Ectodermal cell (in vitro differentiated cells): ENCODE data around the gene ANKH.
"Not testable (repeated sequence)": the region's sequence is repeated elsewhere in the genome, so short reads cannot be mapped to it uniquely, and the experiment has no call there.

Source experiments
- H3K27ac ChIP-seq: 2 replicates; pipeline ENCODE4 v1.7.0; 2013; ENCODE audit warnings: mild to moderate bottlenecking, low read depth, low read length; ENCODE audit not compliant: insufficient read depth, poor library complexity, severe bottlenecking
- H3K27me3 ChIP-seq: 2 replicates; pipeline ENCODE4 v1.7.0; 2013; ENCODE audit warnings: mild to moderate bottlenecking, low read length; ENCODE audit not compliant: insufficient read depth, control insufficient read depth, poor library complexity, severe bottlenecking
- H3K36me3 ChIP-seq: one replicate; pipeline ENCODE4 v1.7.0; 2013; ENCODE audit warnings: low read length; ENCODE audit not compliant: control insufficient read depth, insufficient read depth
- H3K4me1 ChIP-seq: one replicate; pipeline ENCODE4 v1.7.0; 2013; ENCODE audit warnings: low read length; ENCODE audit not compliant: control insufficient read depth, insufficient read depth
- H3K4me3 ChIP-seq: 2 replicates; pipeline ENCODE4 v1.7.0; 2013; ENCODE audit warnings: low read depth, low read length, control low read depth; ENCODE audit not compliant: insufficient read depth
- H3K9me3 ChIP-seq: 2 replicates; pipeline ENCODE4 v1.7.0; 2013; ENCODE audit warnings: mild to moderate bottlenecking, low read length, moderate library complexity; ENCODE audit not compliant: control insufficient read depth
- WGBS, 2 experiments: methylation state at CpG; one replicate each; pipeline ENCODE4 v1.1.7; 2013; ENCODE audit warnings: missing lambda C conversion rate in 2 of 2; 5-methylcytosine and 5-hydroxymethylcytosine counted together

Gene ANKH

GRCh38 chr5:14801792-14802191 is 69.8 kb downstream of the ANKH start:
- Histone ChIP-seq H3K4me1 (no peaks in the 10 kb centered on the region), H3K27ac (no peak overlapping the region), H3K27me3 (no peaks in the 10 kb centered on the region), H3K36me3 (no peaks in the 10 kb centered on the region), H3K9me3 (no peaks in the 10 kb centered on the region), H3K4me3 (no peak overlapping the region)
- 93 to 96% methylated on average over 3 of the region's 3 CpGs for WGBS, 2 experiments

- not testable (repeated sequence) for H3K4me1 ChIP-seq, H3K9me3 ChIP-seq, H3K27ac ChIP-seq, H3K4me3 ChIP-seq, H3K27me3 ChIP-seq, H3K36me3 ChIP-seq
- WGBS, 2 experiments = 92 to 97% methylated on average over 4 of the region's 4 CpGs
Measured at GRCh38 chr5:14797385-14797784, 74.2 kb downstream of the ANKH start.

GRCh38 chr5:14794583-14795230 is 76.9 kb downstream of the ANKH start:
- Histone ChIP-seq H3K9me3 (no peaks in the 10 kb centered on the region), H3K4me3 (no peak overlapping the region), H3K36me3 (no peaks in the 10 kb centered on the region), H3K27me3 (no peaks in the 10 kb centered on the region), H3K4me1 (no peaks in the 10 kb centered on the region), H3K27ac (no peak overlapping the region)
- 83 to 85% methylated on average over 4 of the region's 4 CpGs for WGBS, 2 experiments

- WGBS, 2 experiments = 95 to 97% methylated on average over 5 of the region's 5 CpGs
- no peaks in the 10 kb centered on the region for H3K27me3 ChIP-seq
- H3K9me3 ChIP-seq = no peaks in the 10 kb centered on the region
- no peak overlapping the region for H3K4me3 ChIP-seq
- no peak overlapping the region for H3K27ac ChIP-seq
- H3K36me3 ChIP-seq = no peaks in the 10 kb centered on the region
- no peaks in the 10 kb centered on the region for H3K4me1 ChIP-seq
Measured at GRCh38 chr5:14793851-14794250, 77.7 kb downstream of the ANKH start.

- Histone ChIP-seq H3K27ac (no peak overlapping the region), H3K4me1 (no peaks in the 10 kb centered on the region), H3K36me3 (no peaks in the 10 kb centered on the region), H3K4me3 (no peak overlapping the region), H3K9me3 (no peaks in the 10 kb centered on the region), H3K27me3 (no peaks in the 10 kb centered on the region)
- 95% methylated on average over 5 of the region's 5 CpGs for WGBS, 2 experiments
Measured at GRCh38 chr5:14790911-14791310, 80.7 kb downstream of the ANKH start.

- no peaks in the 10 kb centered on the region for H3K36me3 ChIP-seq
- no peak overlapping the region for H3K4me3 ChIP-seq
- no peaks in the 10 kb centered on the region for H3K9me3 ChIP-seq
- H3K27me3 ChIP-seq = no peaks in the 10 kb centered on the region
- no peaks in the 10 kb centered on the region for H3K4me1 ChIP-seq
- H3K27ac ChIP-seq = no peak overlapping the region
- WGBS, 2 experiments = 85 to 88% methylated on average over 2 of the region's 2 CpGs
Measured at GRCh38 chr5:14790220-14790619, 81.4 kb downstream of the ANKH start.

- 94% methylated on average over 6 of the region's 6 CpGs for WGBS, 2 experiments
- Histone ChIP-seq H3K36me3 (no peaks in the 10 kb centered on the region), H3K27me3 (no peaks in the 10 kb centered on the region), H3K27ac (no peak overlapping the region), H3K9me3 (peaks cover 6% of the 10 kb centered on the region), H3K4me3 (no peak overlapping the region), H3K4me1 (no peaks in the 10 kb centered on the region)
Measured at GRCh38 chr5:14787801-14788579, 83.6 kb downstream of the ANKH start.

GRCh38 chr5:14783691-14784090 is 87.9 kb downstream of the ANKH start:
- 98% methylated on average over 4 of the region's 4 CpGs for WGBS, 2 experiments
- Histone ChIP-seq H3K4me3 (no peak overlapping the region), H3K9me3 (peaks cover 6% of the 10 kb centered on the region), H3K36me3 (no peaks in the 10 kb centered on the region), H3K4me1 (no peaks in the 10 kb centered on the region), H3K27ac (no peak overlapping the region), H3K27me3 (no peaks in the 10 kb centered on the region)

- Histone ChIP-seq H3K27me3 (no peaks in the 10 kb centered on the region), H3K27ac (no peak overlapping the region), H3K9me3 (peaks cover 6% of the 10 kb centered on the region), H3K4me3 (no peak overlapping the region), H3K36me3 (no peaks in the 10 kb centered on the region), H3K4me1 (no peaks in the 10 kb centered on the region)
- WGBS, 2 experiments = 95 to 98% methylated on average over 5 of the region's 5 CpGs
Measured at GRCh38 chr5:14782591-14782990, 89.0 kb downstream of the ANKH start.

- Histone ChIP-seq H3K27ac (no peak overlapping the region), H3K27me3 (no peaks in the 10 kb centered on the region), H3K4me3 (no peak overlapping the region), H3K4me1 (no peaks in the 10 kb centered on the region), H3K9me3 (peaks cover 6% of the 10 kb centered on the region), H3K36me3 (no peaks in the 10 kb centered on the region)
- WGBS, 2 experiments = 91 to 93% methylated on average over 5 of the region's 5 CpGs
Measured at GRCh38 chr5:14781106-14781505, 90.5 kb downstream of the ANKH start.
